Measurements from ENCODE around the gene AGPAT4. TPM values are rescaled to one million over a fixed set of nuclear protein-coding genes. Genes with fewer than 3 reads are reported as not detected.

Gene AGPAT4
- total RNA-seq, 1 experiment from 2014 or later: 15.5 TPM

- TF ChIP-seq EGR1 (IDR thresholded peaks at IDR 0.05; ENCODE audit: low read depth) (no peak), CBX3 (IDR thresholded peaks at IDR 0.05; ENCODE audit: low read depth) (no peak), POLR2AphosphoS5 (IDR thresholded peaks at IDR 0.05; ENCODE audit: low read depth, low read length) (no peak), FOSL1 (IDR thresholded peaks at IDR 0.05; ENCODE audit: low read depth) (no peak), YY1 (IDR thresholded peaks at IDR 0.05; ENCODE audit: extremely low read depth, insufficient replicate concordance, low read depth, low read length) (no peak), JUND (IDR thresholded peaks at IDR 0.05) (no peak)
- TF ChIP-seq, protein P1, sequence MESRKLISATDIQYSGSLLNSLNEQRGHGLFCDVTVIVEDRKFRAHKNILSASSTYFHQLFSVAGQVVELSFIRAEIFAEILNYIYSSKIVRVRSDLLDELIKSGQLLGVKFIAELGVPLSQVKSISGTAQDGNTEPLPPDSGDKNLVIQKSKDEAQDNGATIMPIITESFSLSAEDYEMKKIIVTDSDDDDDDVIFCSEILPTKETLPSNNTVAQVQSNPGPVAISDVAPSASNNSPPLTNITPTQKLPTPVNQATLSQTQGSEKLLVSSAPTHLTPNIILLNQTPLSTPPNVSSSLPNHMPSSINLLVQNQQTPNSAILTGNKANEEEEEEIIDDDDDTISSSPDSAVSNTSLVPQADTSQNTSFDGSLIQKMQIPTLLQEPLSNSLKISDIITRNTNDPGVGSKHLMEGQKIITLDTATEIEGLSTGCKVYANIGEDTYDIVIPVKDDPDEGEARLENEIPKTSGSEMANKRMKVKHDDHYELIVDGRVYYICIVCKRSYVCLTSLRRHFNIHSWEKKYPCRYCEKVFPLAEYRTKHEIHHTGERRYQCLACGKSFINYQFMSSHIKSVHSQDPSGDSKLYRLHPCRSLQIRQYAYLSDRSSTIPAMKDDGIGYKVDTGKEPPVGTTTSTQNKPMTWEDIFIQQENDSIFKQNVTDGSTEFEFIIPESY (IDR thresholded peaks at IDR 0.05; ENCODE audit: extremely low read depth, insufficient replicate concordance, low read length): no peak
Observed at GRCh38 chr6:161111261-161111660, 162.6 kb downstream of the AGPAT4 start (continued).

DNA sequence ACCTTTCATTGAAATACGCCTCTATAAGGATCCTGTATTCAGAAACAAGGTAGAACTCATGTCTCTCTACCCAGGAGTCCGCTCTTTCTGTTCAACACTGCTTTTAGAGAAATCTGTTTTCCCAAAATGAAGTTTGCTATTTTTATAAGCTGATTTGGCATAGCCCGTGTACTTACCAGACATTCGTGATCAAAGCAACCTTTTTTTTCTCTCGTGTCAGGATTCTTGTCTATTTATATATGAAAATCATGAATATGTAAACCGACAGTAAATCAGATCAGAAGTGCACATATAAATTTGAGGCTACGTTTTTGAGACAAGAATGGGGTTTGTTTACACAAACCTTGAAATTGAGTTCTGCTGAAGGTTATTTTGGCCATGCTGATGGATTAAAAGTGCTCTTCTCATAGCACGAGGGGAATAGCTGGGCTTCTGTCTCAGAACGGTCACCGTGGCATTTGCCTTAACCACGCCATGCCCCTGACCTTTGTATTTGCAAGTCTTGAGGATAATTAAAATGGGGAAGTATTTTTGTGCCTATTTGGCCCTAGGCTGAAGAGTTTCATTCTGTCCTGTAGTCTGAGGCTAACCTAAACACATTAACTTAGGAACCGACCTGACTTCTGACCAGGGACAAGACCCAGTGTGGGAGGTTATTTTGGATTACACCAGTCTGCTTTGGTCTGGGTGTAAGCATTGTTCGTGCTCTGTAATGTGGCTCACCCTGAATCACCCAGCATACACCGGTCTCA lies 163.7 kb downstream of the AGPAT4 start:
- Histone ChIP-seq H3K36me3 (ENCODE audit: control insufficient read depth in 1 of 2, insufficient read depth in 2 of 2, low read length in 2 of 2) (peaks cover 38 to 39% of the 10 kb centered on the region in 2 experiments), H3K27ac (ENCODE audit: low read depth, low read length) (no peak overlapping the region), H4K20me1 (ENCODE audit: insufficient read depth) (no peaks in the 10 kb centered on the region), H3K4me3 (replicated peaks in 1 of 2; ENCODE audit: low read depth in 1 of 2, low read length in 2 of 2) (no peak overlapping the region), H3K4me1 (ENCODE audit: control insufficient read depth in 1 of 2, insufficient read depth in 2 of 2, low read length in 2 of 2) (no peaks in the 10 kb centered on the region), H3K9me3 (ENCODE audit: control insufficient read depth in 1 of 2, insufficient read depth in 1 of 2, low read depth in 1 of 2, low read length in 2 of 2) (no peaks in the 10 kb centered on the region), H3K4me2 (ENCODE audit: low read length) (no peak overlapping the region), H3K9me2 (ENCODE audit: insufficient read depth) (no peaks in the 10 kb centered on the region), H3K79me2 (ENCODE audit: insufficient read depth, low read length) (no peaks in the 10 kb centered on the region), H3K27me3 (ENCODE audit: insufficient read depth, low read length) (no peaks in the 10 kb centered on the region), H3K9ac (ENCODE audit: low read length) (no peak overlapping the region), H2AFZ (ENCODE audit: low read depth, low read length, poor library complexity, severe bottlenecking) (no peak overlapping the region)
- ATAC-seq (no peak), DNase-seq (ENCODE audit: low read depth, low spot score) (no peak)
- POLR2A ChIA-PET: no interaction called here
- CTCF ChIA-PET: no interaction called here
- intact Hi-C loops (cut with micrococcal nuclease): no loop called here
- RAD21 ChIA-PET (ENCODE audit: low non-redundant PET in 1 of 2, low total read pairs in 2 of 2, uncharacterized antibody in 2 of 2, unreplicated experiment in 2 of 2): no interaction called here
- TF ChIP-seq SRF (IDR thresholded peaks at IDR 0.05; ENCODE audit: low read depth) (no peak), JUND (IDR thresholded peaks at IDR 0.05) (no peak), ZNF274 (IDR thresholded peaks at IDR 0.05; ENCODE audit: low read depth, low read length) (no peak), REST (IDR thresholded peaks at IDR 0.05; ENCODE audit: low read depth) (no peak), ELF1 (IDR thresholded peaks at IDR 0.05; ENCODE audit: borderline replicate concordance, low read depth) (no peak), EZH2 (IDR thresholded peaks at IDR 0.05) (no peak), FOSL1 (IDR thresholded peaks at IDR 0.05; ENCODE audit: low read depth) (no peak), SP1 (IDR thresholded peaks at IDR 0.05; ENCODE audit: low read depth) (no peak), SIN3A (IDR thresholded peaks at IDR 0.05; ENCODE audit: low read depth) (no peak)
- TF ChIP-seq, protein P1 (IDR thresholded peaks at IDR 0.05; ENCODE audit: extremely low read depth, insufficient replicate concordance, low read length): no peak
- BruUV-seq (replicated peaks): no TSS peak

All from HCT116 (cell line).